Progenitor cell of endocrine pancreas (in vitro differentiated cells): ENCODE measurements around the gene CYP4Z1. TPM values are rescaled to one million over a fixed set of nuclear protein-coding genes. Genes with fewer than 3 reads are reported as not detected.

ENCODE experiments used
- DNase-seq: peaks from one replicate; pipeline ENCODE4 v3.0.0; 2021; ENCODE audit warnings: low spot score; ENCODE audit not compliant: unreplicated experiment
- H3K27ac Mint-ChIP-seq: 2 replicates; pipeline ENCODE4 v1.8.0; 2021; ENCODE audit warnings: mild to moderate bottlenecking, moderate library complexity, mixed read lengths
- H3K27me3 Mint-ChIP-seq: 2 replicates; pipeline ENCODE4 v1.8.0; 2021; ENCODE audit warnings: mixed read lengths
- H3K36me3 Mint-ChIP-seq: 2 replicates; pipeline ENCODE4 v1.8.0; 2022; ENCODE audit warnings: mixed read lengths; ENCODE audit not compliant: insufficient read depth
- H3K4me1 Mint-ChIP-seq: 2 replicates; pipeline ENCODE4 v1.8.0; 2021; ENCODE audit warnings: low read depth, mixed read lengths
- H3K4me3 Mint-ChIP-seq: 2 replicates; pipeline ENCODE4 v1.8.0; 2021; ENCODE audit warnings: low read depth, mild to moderate bottlenecking, moderate library complexity, mixed read lengths
- H3K9me3 Mint-ChIP-seq: 2 replicates; pipeline ENCODE4 v1.8.0; 2021; ENCODE audit warnings: low read depth, mixed read lengths
- CTCF ChIP-seq: fragments of 200-600 bp; sonication (generic); IDR thresholded peaks from one replicate; pipeline ENCODE4 v1.5.0; 2021; ENCODE audit warnings: antibody characterized with exemption, mild to moderate bottlenecking; ENCODE audit not compliant: unreplicated experiment
- long read RNA-seq: library from polyadenylated mRNA; unstranded; transcript quantifications from one replicate; pipeline ENCODE4 v2.0.0, GENCODE V29; 2020
- total RNA-seq: library from RNA; stranded (reverse); gene quantifications from 2 replicates; pipeline ENCODE4 v1.2.1, GENCODE V29; 2021

The CYP4Z1 gene
- total RNA-seq = not detected in 2 replicates
- long read RNA-seq = 0 reads

DNA sequence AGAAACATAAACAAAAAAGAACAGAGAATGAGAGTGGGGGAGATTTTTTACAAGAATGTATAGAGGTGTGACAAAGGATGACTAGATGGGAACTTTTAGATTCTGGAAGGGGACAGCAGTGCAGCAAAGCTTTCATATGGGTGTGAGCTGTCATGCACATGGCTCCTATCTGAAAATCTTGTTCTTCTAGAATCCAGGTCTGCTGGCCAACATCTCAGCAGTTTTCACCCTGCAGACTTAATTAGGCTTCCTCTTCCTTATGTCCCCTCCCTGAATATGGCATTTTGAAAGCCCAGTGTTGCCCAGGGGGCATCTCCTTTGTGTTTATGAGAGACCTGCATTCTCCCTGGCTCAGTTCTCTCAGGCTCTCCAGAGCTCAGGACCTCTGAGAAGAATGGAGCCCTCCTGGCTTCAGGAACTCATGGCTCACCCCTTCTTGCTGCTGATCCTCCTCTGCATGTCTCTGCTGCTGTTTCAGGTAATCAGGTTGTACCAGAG is at the start of gene CYP4Z1:
CYP4Z1 (plus strand) TSS at position 135 of the 498 bp plus-strand sequence; CDS start at position 395, 260 bp downstream.
- DNase-seq = no peak
- H3K9me3 Mint-ChIP-seq = no peaks in the 10 kb centered on the region
- H3K27me3 Mint-ChIP-seq = peaks cover 20% of the 10 kb centered on the region
- no peak for TF ChIP-seq CTCF
- H3K4me3 Mint-ChIP-seq = no peak within 1 kb of the TSS
- no peaks in the 10 kb centered on the region for H3K4me1 Mint-ChIP-seq
- no peak within 1 kb of the TSS for H3K27ac Mint-ChIP-seq
- no peaks in the 10 kb centered on the region for H3K36me3 Mint-ChIP-seq

GRCh38 chr1:47021070-47021469 is 46.0 kb upstream of the CYP4Z1 start:
- Mint-ChIP-seq H3K9me3 (peaks cover 4% of the 10 kb centered on the region), H3K36me3 (no peaks in the 10 kb centered on the region), H3K4me3 (no peak overlapping the region), H3K4me1 (peaks cover 25% of the 10 kb centered on the region), H3K27me3 (peaks cover 37% of the 10 kb centered on the region), H3K27ac (no peak overlapping the region)
- DNase-seq = no peak
- no peak for TF ChIP-seq CTCF

- TF ChIP-seq CTCF = no peak
- peak; percentile 14 for DNase-seq
- H3K27me3 Mint-ChIP-seq = peaks cover 37% of the 10 kb centered on the region
- no peak within 1 kb of the TSS for H3K27ac Mint-ChIP-seq
- H3K4me3 Mint-ChIP-seq = peak within 1 kb of the TSS; percentile 52
- H3K9me3 Mint-ChIP-seq = no peaks in the 10 kb centered on the region
- H3K36me3 Mint-ChIP-seq = no peaks in the 10 kb centered on the region
- peaks cover 17% of the 10 kb centered on the region for H3K4me1 Mint-ChIP-seq
Observed at GRCh38 chr1:47023268-47024140, 43.5 kb upstream of the CYP4Z1 start, which contains the start of gene CYP4X1. TSS of gene CYP4X1 (plus strand) at chr1:47023669. CDS start at chr1:47023818, 149 bp downstream.

GRCh38 chr1:47024141-47024801 is 42.8 kb upstream of the CYP4Z1 start:
- H3K27ac Mint-ChIP-seq = no peak overlapping the region
- H3K27me3 Mint-ChIP-seq = peaks cover 37% of the 10 kb centered on the region
- peaks cover 11% of the 10 kb centered on the region for H3K4me1 Mint-ChIP-seq
- no peak for DNase-seq
- H3K9me3 Mint-ChIP-seq = no peaks in the 10 kb centered on the region
- H3K4me3 Mint-ChIP-seq = peak overlapping the region; percentile 52
- no peak for TF ChIP-seq CTCF
- no peaks in the 10 kb centered on the region for H3K36me3 Mint-ChIP-seq

DNA sequence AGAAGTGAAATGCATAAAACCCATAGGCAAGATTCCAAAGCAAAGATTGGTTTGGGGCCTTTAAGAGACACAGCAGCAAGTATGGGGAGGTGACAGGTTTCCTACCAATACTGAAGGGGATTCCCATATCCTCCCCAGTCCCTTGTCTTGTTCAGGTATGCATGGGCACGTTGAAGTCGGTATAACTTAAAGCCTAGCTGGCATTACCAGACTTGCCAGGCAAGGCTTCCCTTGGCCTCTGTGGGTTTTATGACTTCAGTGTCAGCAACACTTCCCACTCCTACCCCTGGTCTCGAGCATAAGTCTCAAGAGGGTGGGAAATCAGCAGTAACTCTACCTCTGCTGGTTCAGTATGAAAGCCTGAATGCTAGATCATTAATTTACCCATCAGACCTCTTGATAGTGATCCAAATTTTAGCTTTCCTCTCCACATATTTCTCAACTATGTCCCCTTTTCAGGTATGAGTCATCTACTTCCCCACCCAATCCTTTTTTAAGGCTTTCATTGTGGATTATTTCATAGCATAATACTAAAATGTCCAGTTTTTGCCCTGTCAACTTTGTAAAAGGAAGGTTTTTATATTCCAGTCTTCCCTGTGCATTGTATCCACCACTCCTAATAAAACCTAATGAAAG is 36.7 kb upstream of the CYP4Z1 start:
- TF ChIP-seq CTCF = no peak
- Mint-ChIP-seq H3K27ac (no peak overlapping the region), H3K4me1 (peaks cover 2% of the 10 kb centered on the region), H3K4me3 (no peak overlapping the region), H3K27me3 (peaks cover 15% of the 10 kb centered on the region), H3K36me3 (no peaks in the 10 kb centered on the region), H3K9me3 (no peaks in the 10 kb centered on the region)
- no peak for DNase-seq
